ENCODE measurements around the gene UGT2B28.
"Not testable (repeated sequence)": the region's sequence is repeated elsewhere in the genome, so short reads cannot be mapped to it uniquely, and the experiment has no call there.

The UGT2B28 gene

DNA sequence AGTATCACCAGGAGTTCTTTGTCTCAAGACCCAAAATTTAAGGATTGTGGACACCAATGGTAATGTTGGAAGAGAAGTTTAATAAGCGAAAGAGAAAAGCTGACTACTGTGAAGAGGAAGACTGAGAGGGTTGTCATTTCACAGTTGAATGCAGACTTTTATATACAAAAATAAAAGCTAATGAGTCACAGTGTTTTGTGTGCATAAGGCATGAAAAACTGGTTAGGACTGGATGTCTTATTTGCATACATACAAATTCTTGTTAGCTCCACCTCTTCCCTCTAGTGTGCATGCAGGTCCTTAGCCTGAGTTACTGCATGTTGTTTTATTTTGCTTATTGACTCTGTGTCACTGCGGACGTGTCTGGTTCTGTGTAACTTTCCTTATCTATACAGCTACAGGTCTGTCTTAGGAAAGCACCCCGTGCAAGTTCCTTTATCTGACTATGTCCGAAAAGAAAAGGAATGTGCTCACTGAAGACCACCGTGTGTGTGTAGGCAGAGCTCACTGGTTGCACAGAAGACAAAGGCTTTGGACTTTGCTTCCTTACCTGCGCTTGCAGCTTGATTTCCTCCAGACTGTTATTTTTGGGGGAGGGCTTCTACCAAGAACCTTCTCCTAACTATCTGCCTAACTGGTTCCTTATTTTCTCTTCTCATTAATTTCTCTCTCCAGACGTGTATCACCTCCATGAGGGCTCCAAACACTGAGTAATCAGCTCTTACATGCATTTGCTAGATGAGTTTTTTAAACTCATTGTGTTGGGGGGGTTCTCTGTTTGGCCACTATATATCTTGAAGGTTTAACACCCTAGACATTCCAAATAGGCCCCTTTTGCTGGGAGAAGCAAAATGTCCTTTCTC is 63.5 kb downstream of the UGT2B28 start:
- H3K4me1 ChIP-seq (ENCODE audit: control insufficient read depth, low read depth, low read length); DNase-seq; H4K8ac ChIP-seq (ENCODE audit: low read depth, low read length); H3K4me2 ChIP-seq (ENCODE audit: low read length); H2AK5ac ChIP-seq (ENCODE audit: low read length); H3K4me3 ChIP-seq (ENCODE audit: low read length); H2BK15ac ChIP-seq (replicated peaks; ENCODE audit: low read depth); H4K5ac ChIP-seq (ENCODE audit: low read length); H3K23ac ChIP-seq (ENCODE audit: low read length); H3K36me3 ChIP-seq (ENCODE audit: control insufficient read depth, insufficient read depth, low read length); H2BK5ac ChIP-seq (ENCODE audit: low read length); H2BK120ac ChIP-seq (ENCODE audit: low read depth, low read length); H3K18ac ChIP-seq (ENCODE audit: low read length); H3K4ac ChIP-seq (ENCODE audit: low read depth, low read length); H3K27me3 ChIP-seq (ENCODE audit: insufficient read depth, low read length, poor library complexity); H3K79me1 ChIP-seq (ENCODE audit: low read length); H3K27ac ChIP-seq (ENCODE audit: low read depth, low read length); H3K9ac ChIP-seq (ENCODE audit: low read length); H3K56ac ChIP-seq (ENCODE audit: low read length); H3K79me2 ChIP-seq (ENCODE audit: control insufficient read depth, insufficient read depth, low read length): not testable (repeated sequence)
- no CpG with 5 or more reads among the region's 8 CpGs for WGBS (ENCODE audit: extremely low coverage, insufficient coverage, low lambda C conversion rate)
